OCI-LY3 (cell line): Measurements from ENCODE around the gene STAT5B.

ENCODE experiments used
- CTCF ChIP-seq: fragments of 200-600, 300-600 bp; sonication (generic); IDR thresholded peaks from 2 replicates; pipeline ENCODE4 v1.5.1; 2014; ENCODE audit warnings: antibody characterized with exemption, low read length, low read depth
- EZH2phosphoT487 ChIP-seq: fragments of 200-600 bp; shearing (Covaris generic); IDR thresholded peaks from 2 replicates; pipeline ENCODE4 v1.6.1; 2018; ENCODE audit warnings: antibody characterized with exemption, mixed run types, low read depth

- no peak for TF ChIP-seq CTCF
- TF ChIP-seq EZH2phosphoT487: no peak
Measured at GRCh38 chr17:42311240-42312034, 35.2 kb upstream of the STAT5B start.
